H1 (cell line): Measurements from ENCODE around the gene ZNRF3. TPM values are rescaled to one million over a fixed set of nuclear protein-coding genes. Genes with fewer than 3 reads are reported as not detected.

Experiments
- CTCF ChIA-PET: fragments of 300-600 bp; sonication (Branson Sonifier 250); formaldehyde crosslinking; loops from one replicate; lab custom pipeline; 2021; ENCODE audit not compliant: partially characterized antibody; lab: Charles Lee
- POLR2A ChIA-PET: fragments of 300-600 bp; sonication (Branson Sonifier 250); formaldehyde crosslinking; loops from one replicate; lab custom pipeline; 2021; ENCODE audit warnings: inconsistent platforms; ENCODE audit not compliant: partially characterized antibody; lab: Charles Lee
- DNase-seq, 2 experiments: peaks; one replicate each; pipeline versions ENCODE4 v3.0.0 to v3.0.0-alpha.2; 2010 to 2022; ENCODE audit warnings: low spot score in 2 of 2, low read depth in 1 of 2, mixed read lengths in 1 of 2
- FAIRE-seq: peaks from 2 replicates; lab custom pipeline; 2011; peaks lifted over from hg19 to GRCh38; lab: Jason Lieb, UNC
- H2AFZ ChIP-seq: 2 replicates; pipeline ENCODE4 v1.8.1; 2012; ENCODE audit warnings: low read length, inconsistent platforms
- H2AK5ac ChIP-seq: 2 replicates; pipeline ENCODE4 v1.6.1; 2013; ENCODE audit warnings: low read depth, low read length
- H2BK120ac ChIP-seq: replicated peaks from 2 replicates; pipeline ENCODE3; 2013; ENCODE audit warnings: low read depth, low read length, inconsistent platforms
- H2BK12ac ChIP-seq: 2 replicates; pipeline ENCODE4 v1.6.1; 2013; ENCODE audit warnings: low read depth, low read length
- H2BK15ac ChIP-seq: 2 replicates; pipeline ENCODE4 v1.6.1; 2013; ENCODE audit warnings: low read length
- H2BK20ac ChIP-seq: 2 replicates; pipeline ENCODE4 v1.6.1; 2013; ENCODE audit warnings: low read length
- H2BK5ac ChIP-seq: 2 replicates; pipeline ENCODE4 v1.6.1; 2013; ENCODE audit warnings: low read depth, low read length
- H3K14ac ChIP-seq: 2 replicates; pipeline ENCODE4 v1.6.1; 2013; ENCODE audit warnings: inconsistent platforms; ENCODE audit not compliant: insufficient read length
- H3K18ac ChIP-seq: 2 replicates; pipeline ENCODE4 v1.6.1; 2013; ENCODE audit warnings: low read length; ENCODE audit errors: extremely low read depth
- H3K23ac ChIP-seq: 2 replicates; pipeline ENCODE4 v1.6.1; 2013; ENCODE audit warnings: inconsistent platforms; ENCODE audit not compliant: insufficient read length
- H3K23me2 ChIP-seq: 2 replicates; pipeline ENCODE4 v1.6.1; 2013; ENCODE audit warnings: low read depth, low read length
- H3K27ac ChIP-seq: 2 replicates; pipeline ENCODE4 v1.6.1; 2011; ENCODE audit warnings: low read depth, low read length, inconsistent platforms
- H3K27me3 ChIP-seq, 4 experiments: replicated peaks in 1 of 4; 1 replicate in 1 of 4; 2 replicates in 3 of 4; pipeline versions ENCODE4 v1.6.1 to v1.8.1; 2011 to 2013; ENCODE audit warnings: low read length in 3 of 4, mild to moderate bottlenecking in 3 of 4, inconsistent platforms in 2 of 4, mixed read lengths in 2 of 4, moderate library complexity in 1 of 4; ENCODE audit not compliant: control insufficient read depth in 3 of 4, insufficient read depth in 3 of 4; ENCODE audit errors: extremely low read depth in 1 of 4
- H3K36me3 ChIP-seq, 4 experiments: 2 replicates each; pipeline versions ENCODE4 v1.6.1 to v1.8.1; 2011 to 2013; ENCODE audit warnings: mild to moderate bottlenecking in 4 of 4, low read length in 3 of 4, moderate library complexity in 2 of 4, control low read depth in 1 of 4, inconsistent platforms in 1 of 4; ENCODE audit not compliant: insufficient read depth in 4 of 4, control insufficient read depth in 2 of 4
- H3K4ac ChIP-seq: replicated peaks from 2 replicates; pipeline ENCODE3; 2013; ENCODE audit warnings: low read length, low read depth, mixed read lengths, inconsistent platforms; ENCODE audit not compliant: insufficient read length
- H3K4me1 ChIP-seq, 4 experiments: replicated peaks in 1 of 4; 1 replicate in 1 of 4; 2 replicates in 3 of 4; pipeline versions ENCODE4 v1.6.1 to v1.8.1; 2011 to 2013; ENCODE audit warnings: low read length in 3 of 4, inconsistent platforms in 2 of 4, mixed read lengths in 1 of 4; ENCODE audit not compliant: insufficient read depth in 4 of 4, control insufficient read depth in 3 of 4
- H3K4me2 ChIP-seq, 2 experiments: 2 replicates each; pipeline versions ENCODE4 v1.6.1 to v1.8.1; 2011 to 2013; ENCODE audit warnings: low read depth in 2 of 2, low read length in 2 of 2, control low read depth in 1 of 2, inconsistent platforms in 1 of 2, mild to moderate bottlenecking in 1 of 2; ENCODE audit not compliant: insufficient read depth in 1 of 2
- H3K4me3 ChIP-seq, 4 experiments: fragments of 200-600, 300-600 bp in 1 of 4; sonication (generic), shearing (Covaris generic), sonication (Bioruptor Twin) in 1 of 4; 2 replicates each; pipeline versions ENCODE4 v1.5.1 to v1.8.1; 2011 to 2016; ENCODE audit warnings: low read length in 4 of 4, low read depth in 3 of 4, control low read depth in 2 of 4, inconsistent platforms in 2 of 4, mild to moderate bottlenecking in 2 of 4, mixed read lengths in 1 of 4, moderate library complexity in 1 of 4; ENCODE audit not compliant: insufficient read depth in 2 of 4; ENCODE audit errors: extremely low read depth in 1 of 4
- H3K56ac ChIP-seq: replicated peaks from 2 replicates; pipeline ENCODE3; 2013; ENCODE audit warnings: low read depth, mild to moderate bottlenecking, mixed read lengths, low read length, inconsistent platforms; ENCODE audit not compliant: insufficient read length
- H3K79me1 ChIP-seq: 2 replicates; pipeline ENCODE4 v1.6.1; 2013; ENCODE audit warnings: low read depth, low read length, control low read depth
- H3K79me2 ChIP-seq, 2 experiments: 2 replicates each; pipeline versions ENCODE4 v1.6.1 to v1.8.1; 2012 to 2013; ENCODE audit warnings: low read length in 2 of 2, mild to moderate bottlenecking in 2 of 2, inconsistent platforms in 1 of 2; ENCODE audit not compliant: insufficient read depth in 2 of 2, control insufficient read depth in 1 of 2
- H3K9ac ChIP-seq, 4 experiments: replicated peaks in 1 of 4; 1 replicate in 1 of 4; 2 replicates in 3 of 4; pipeline versions ENCODE4 v1.6.1 to v1.8.1; 2011 to 2013; ENCODE audit warnings: low read depth in 3 of 4, low read length in 3 of 4, control low read depth in 2 of 4, mild to moderate bottlenecking in 2 of 4, moderate library complexity in 2 of 4, inconsistent platforms in 1 of 4; ENCODE audit errors: extremely low read depth in 1 of 4
- H3K9me3 ChIP-seq, 2 experiments: 2 replicates each; pipeline versions ENCODE4 v1.6.1 to v1.8.1; 2012 to 2013; ENCODE audit warnings: mild to moderate bottlenecking in 2 of 2, moderate library complexity in 2 of 2, control low read depth in 1 of 2, inconsistent platforms in 1 of 2, low read depth in 1 of 2, low read length in 1 of 2, mixed read lengths in 1 of 2; ENCODE audit not compliant: insufficient read depth in 2 of 2
- H4K20me1 ChIP-seq, 2 experiments: replicated peaks in 1 of 2; 2 replicates each; pipeline versions ENCODE3 to v1.8.1; 2011 to 2013; ENCODE audit warnings: inconsistent platforms in 2 of 2, low read length in 2 of 2, mild to moderate bottlenecking in 1 of 2; ENCODE audit not compliant: insufficient read depth in 2 of 2, control insufficient read depth in 1 of 2
- H4K5ac ChIP-seq: 2 replicates; pipeline ENCODE4 v1.6.1; 2013; ENCODE audit warnings: low read length, low read depth, mixed read lengths, inconsistent platforms; ENCODE audit not compliant: insufficient read length
- H4K8ac ChIP-seq: 2 replicates; pipeline ENCODE4 v1.8.0; 2013; ENCODE audit warnings: mild to moderate bottlenecking, moderate library complexity, low read length, inconsistent platforms; ENCODE audit not compliant: insufficient read depth; ENCODE audit errors: extremely low read depth
- H4K91ac ChIP-seq: replicated peaks from 2 replicates; pipeline ENCODE3; 2013; ENCODE audit warnings: low read length, mixed read lengths, inconsistent platforms; ENCODE audit not compliant: insufficient read length
- E2F6 ChIP-seq: IDR thresholded peaks from 2 replicates; pipeline ENCODE4 v1.6.1; 2012; ENCODE audit warnings: inconsistent platforms
- PHF8 ChIP-seq: fragments of 200-600 bp; sonication (generic); conservative IDR thresholded peaks from 2 replicates; pipeline ENCODE4 v1.7.1; 2012; ENCODE audit warnings: low read depth, mild to moderate bottlenecking, inconsistent platforms, low read length, moderate library complexity
- POLR2A ChIP-seq, 2 experiments: IDR thresholded peaks; 1 replicate in 1 of 2; 2 replicates in 1 of 2; pipeline ENCODE4 v1.6.1; 2011; ENCODE audit warnings: low read depth in 2 of 2, low read length in 2 of 2, mild to moderate bottlenecking in 2 of 2; ENCODE audit errors: control extremely low read depth in 1 of 2
- RFX5 ChIP-seq: IDR thresholded peaks from 2 replicates; pipeline ENCODE4 v1.6.1; 2011; ENCODE audit warnings: low read depth, low read length, improper control_type of control experiment, borderline replicate concordance
- SIN3A ChIP-seq, 2 experiments: IDR thresholded peaks in 1 of 2; conservative IDR thresholded peaks in 1 of 2; 2 replicates each; pipeline ENCODE4 v1.6.1; 2011 to 2012; ENCODE audit warnings: low read length in 2 of 2, improper control_type of control experiment in 1 of 2, low read depth in 1 of 2, mild to moderate bottlenecking in 1 of 2
- SIX5 ChIP-seq: IDR thresholded peaks from 2 replicates; pipeline ENCODE4 v1.6.1; 2011; ENCODE audit warnings: mild to moderate bottlenecking, low read depth, low read length
- TBP ChIP-seq: IDR thresholded peaks from 2 replicates; pipeline ENCODE4 v1.6.1; 2011; ENCODE audit warnings: low read depth, low read length, improper control_type of control experiment
- WGBS, 2 experiments: shearing (Covaris generic) in 1 of 2; methylation state at CpG; one replicate each; pipeline versions ENCODE4 v1.1.6 to v1.1.7; 2013 to 2015; ENCODE audit warnings: low lambda C conversion rate in 2 of 2, mixed read lengths in 2 of 2, inconsistent platforms in 1 of 2, low coverage in 1 of 2, missing lambda C conversion rate in 1 of 2; ENCODE audit not compliant: insufficient replicate concordance in 2 of 2, insufficient coverage in 1 of 2, insufficient read length in 1 of 2; ENCODE audit errors: extremely low coverage in 1 of 2, missing lambda C conversion rate in 1 of 2; 5-methylcytosine and 5-hydroxymethylcytosine counted together
- polyA plus RNA-seq, 7 experiments: library from polyadenylated mRNA; depleted of rRNA in 3 of 7; stranded (reverse) in 5 of 7; unstranded in 2 of 7; fragments of >200 nt in 5 of 7; fragments of 200-250 nt in 2 of 7; gene quantifications; 1 replicate in 5 of 7; 2 replicates in 1 of 7; 4 replicates in 1 of 7; pipeline versions ENCODE4 v1.2.1 to v1.2.3, GENCODE V29; 2011 to 2013; ENCODE audit warnings: missing spikeins in 2 of 7, mixed read lengths in 2 of 7
- total RNA-seq: library from RNA; stranded (reverse); fragmentation: NEBNext Ultra II Directional; extraction: Animal tissue kit (Norgen Biotek cat#: 25700); gene quantifications from 2 replicates; pipeline ENCODE4 v1.2.1, GENCODE V29; 2021

Gene ZNRF3
- total and polyA plus RNA-seq, 2 of the 8 experiments (the other 6 are each of a cell fraction or from before 2014, with no cell fraction given): 14.1 to 21.7 TPM

DNA sequence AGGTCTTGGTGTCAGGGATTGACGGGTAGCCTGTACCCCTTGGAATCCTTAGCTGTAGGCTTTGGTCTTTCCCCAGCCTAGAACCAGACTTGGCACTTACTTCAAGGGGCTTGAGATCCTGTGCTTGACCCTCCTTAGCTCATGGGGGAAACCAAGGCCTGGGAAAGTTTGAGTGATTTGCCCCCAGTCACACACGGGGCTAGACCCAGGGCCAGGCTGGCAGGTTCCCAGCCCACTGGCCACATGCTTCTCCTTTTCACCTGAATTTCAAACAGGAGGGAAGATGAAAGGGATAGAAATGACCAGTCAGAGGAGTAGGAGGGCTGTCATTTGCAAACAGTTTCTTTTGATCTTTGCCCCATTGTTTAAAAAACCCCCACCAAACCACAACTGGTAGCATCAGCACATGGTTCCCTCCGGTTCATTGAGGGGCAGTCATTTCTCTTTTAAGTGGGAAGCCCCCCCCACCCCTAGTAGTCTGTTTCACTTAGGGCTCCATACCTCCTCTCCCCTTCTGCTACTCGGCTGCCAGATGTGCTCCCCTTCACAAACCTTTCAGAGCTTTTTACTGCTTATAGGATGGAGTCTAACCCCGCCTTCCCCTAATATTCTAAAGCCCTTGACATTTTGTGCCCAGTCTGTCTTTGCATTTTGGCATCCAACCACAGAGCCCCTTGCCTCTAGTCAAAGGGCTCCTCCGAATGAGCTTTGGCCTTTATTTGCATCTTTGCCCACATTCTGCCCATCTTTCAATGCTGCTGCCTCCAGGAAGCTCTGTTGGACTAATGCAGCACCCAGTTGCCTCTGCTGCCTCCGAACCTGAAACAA is 37.6 kb downstream of the ZNRF3 start:
- Histone ChIP-seq H2BK5ac (no peak overlapping the region), H3K4ac (no peak overlapping the region), H4K5ac (no peak overlapping the region), H3K9me3 (no peaks in the 10 kb centered on the region), H2BK120ac (no peak overlapping the region), H2AFZ (no peak overlapping the region), H2BK15ac (no peak overlapping the region), H4K20me1 (peaks cover 20 to 25% of the 10 kb centered on the region in 2 experiments), H3K27ac (no peak overlapping the region), H3K36me3 (no peaks in the 10 kb centered on the region), H3K4me3 (no peak overlapping the region), H2AK5ac (no peak overlapping the region; the same call in 1 of the 2 replicates), H3K79me1 (peaks cover 30% of the 10 kb centered on the region), H3K27me3 (no peaks in the 10 kb centered on the region), H3K23me2 (peaks cover 2% of the 10 kb centered on the region; the same call in 1 of the 2 replicates), H3K79me2 (peaks cover 15 to 96% of the 10 kb centered on the region in 2 experiments), H3K4me1 (peaks cover 15 to 28% (median 26%) of the 10 kb centered on the region in 4 experiments), H2BK12ac (no peak overlapping the region), H3K14ac (no peak overlapping the region), H3K18ac (no peak overlapping the region), H2BK20ac (no peak overlapping the region), H3K23ac (no peak overlapping the region), H3K56ac (no peak overlapping the region), H3K9ac (no peak overlapping the region), H4K8ac (no peak overlapping the region), H4K91ac (no peak overlapping the region), H3K4me2 (no peak overlapping the region)
- no peak for DNase-seq
- CTCF ChIA-PET: interaction anchor here (0.6 to 5.6 kb wide), 6 partner anchors 9 to 120 kb away, joined by 3 to 37 read pairs (median 4); no protein-coding TSS in a partner anchor
- no peak for FAIRE-seq
- no peak for TF ChIP-seq TBP
- TF ChIP-seq SIN3A (conservative IDR thresholded peaks at IDR 0.05 in 1 of 2, IDR thresholded peaks at IDR 0.05 in 1 of 2; ENCODE audit: low read depth in 1 of 2, low read length in 2 of 2): 0 out of 4 replicates have a peak, but pooled peaks of 1 of the 2 experiments have one; percentile 30
- no peak for TF ChIP-seq SIX5
- TF ChIP-seq POLR2A (IDR thresholded peaks at IDR 0.05; ENCODE audit: control extremely low read depth in 1 of 2, low read depth in 2 of 2, low read length in 2 of 2): no peak
- TF ChIP-seq RFX5: no peak
- peak; percentile 38; the same call in 1 of the 2 replicates for TF ChIP-seq E2F6
- no peak for TF ChIP-seq PHF8
- 74% methylated on average over 7 of the region's 7 CpGs; no CpG with 5 or more reads in 1 of the 2 experiments for WGBS, 2 experiments
- POLR2A ChIA-PET: interaction anchor here (1.2 to 1.8 kb wide), 4 partner anchors 11 to 110 kb away, joined by 3 to 5 read pairs (median 4); no protein-coding TSS in a partner anchor
